Measurements from ENCODE around the gene SDK1. TPM values are rescaled to one million over a fixed set of nuclear protein-coding genes. Genes with fewer than 3 reads are reported as not detected.

Gene SDK1
- total and polyA plus RNA-seq, 2 donors (not counting 3 experiments of a cell fraction or from before 2014, with no cell fraction given), result 1.6 to 3.9 TPM

- ChIA-PET CTCF (interaction anchor here (1.2 to 1.3 kb wide), 3 partner anchors 10 to 15 kb away, joined by 3 read pairs; no protein-coding TSS in a partner anchor), POLR2A (no interaction called here)
- Histone ChIP-seq H3K9ac (replicated peaks; ENCODE audit: extremely low read depth, insufficient read depth, low read length) (no peak overlapping the region), H3K27ac (ENCODE audit: insufficient read depth, low read depth, low read length) (no peak overlapping the region), H3K4me3 (replicated peaks in 1 of 3; ENCODE audit: insufficient read depth in 1 of 3, low read depth in 1 of 3, low read length in 3 of 3) (no peak overlapping the region), H3K9me3 (replicated peaks; ENCODE audit: control insufficient read depth, insufficient read depth, low read length) (no peaks in the 10 kb centered on the region), H3K36me3 (ENCODE audit: control insufficient read depth in 2 of 2, extremely low read depth in 1 of 2, insufficient read depth in 2 of 2, low read length in 2 of 2) (no peaks in the 10 kb centered on the region), H4K20me1 (replicated peaks; ENCODE audit: control insufficient read depth, extremely low read depth, insufficient read depth, low read length) (no peaks in the 10 kb centered on the region), H3K4me2 (ENCODE audit: insufficient read depth, low read length) (no peak overlapping the region), H3K27me3 (ENCODE audit: control insufficient read depth in 2 of 2, insufficient read depth in 2 of 2, low read length in 2 of 2) (no peaks in the 10 kb centered on the region), H2AFZ (ENCODE audit: low read depth, low read length) (no peak overlapping the region), H3K9me1 (replicated peaks; ENCODE audit: control insufficient read depth, extremely low read depth, insufficient read depth, low read length) (no peaks in the 10 kb centered on the region), H3K79me2 (ENCODE audit: control insufficient read depth, insufficient read depth, low read length) (no peaks in the 10 kb centered on the region), H3K4me1 (ENCODE audit: control insufficient read depth, extremely low read depth, insufficient read depth, low read length) (peaks cover 6% of the 10 kb centered on the region)
- DNase-seq (ENCODE audit: low read depth, low spot score) (no peak), FAIRE-seq (no peak)
- dilution Hi-C loops (cut with MboI; ENCODE audit: extremely low pct_ligation_motif_present, low sequenced_read_pairs) (no loop called here), intact Hi-C loops (cut with micrococcal nuclease) (no loop called here)
- no peak for TF ChIP-seq FOS (IDR thresholded peaks at IDR 0.05; ENCODE audit: borderline replicate concordance, insufficient read depth, low read length)
- TF ChIP-seq MAX (IDR thresholded peaks at IDR 0.05; ENCODE audit: insufficient read depth, insufficient read length), result no peak
- TF ChIP-seq POLR2AphosphoS5 (IDR thresholded peaks at IDR 0.05; ENCODE audit: insufficient read depth, low read depth, low read length), result no peak
- no peak for TF ChIP-seq JUN (IDR thresholded peaks at IDR 0.05; ENCODE audit: borderline replicate concordance, insufficient read depth, insufficient read length, low read depth)
- TF ChIP-seq EZH2 (IDR thresholded peaks at IDR 0.05; ENCODE audit: borderline replicate concordance, low read depth, low read length, severe bottlenecking), result no peak
- no peak for TF ChIP-seq CTCF (IDR thresholded peaks at IDR 0.05; ENCODE audit: extremely low read depth in 1 of 2, insufficient read depth in 1 of 2, low read depth in 1 of 2, low read length in 2 of 2)
- BruUV-seq (replicated peaks), result no TSS peak
Observed at GRCh38 chr7:3564231-3564630, 263.2 kb downstream of the SDK1 start.

All from endothelial cell of umbilical vein (primary cell).